GM12891 (cell line): ENCODE results near the gene APOBEC4.

Experiments
- POLR2A ChIP-seq: IDR thresholded peaks from 2 replicates; pipeline ENCODE4 v1.6.1; 2011; ENCODE audit warnings: low read depth, low read length, control low read depth
- POLR2AphosphoS5 ChIP-seq: IDR thresholded peaks from 2 replicates; pipeline ENCODE4 v1.6.1; 2011; ENCODE audit warnings: low read depth, low read length, control low read depth
- POU2F2 ChIP-seq: IDR thresholded peaks from 2 replicates; pipeline ENCODE4 v1.6.1; 2011; ENCODE audit warnings: low read depth, mild to moderate bottlenecking, control low read depth, low read length, moderate library complexity
- SPI1 ChIP-seq: IDR thresholded peaks from 2 replicates; pipeline ENCODE4 v1.6.1; 2011; ENCODE audit warnings: low read depth, low read length, control low read depth
- TAF1 ChIP-seq: IDR thresholded peaks from 2 replicates; pipeline ENCODE4 v1.6.1; 2011; ENCODE audit warnings: low read depth, low read length, control low read depth

DNA sequence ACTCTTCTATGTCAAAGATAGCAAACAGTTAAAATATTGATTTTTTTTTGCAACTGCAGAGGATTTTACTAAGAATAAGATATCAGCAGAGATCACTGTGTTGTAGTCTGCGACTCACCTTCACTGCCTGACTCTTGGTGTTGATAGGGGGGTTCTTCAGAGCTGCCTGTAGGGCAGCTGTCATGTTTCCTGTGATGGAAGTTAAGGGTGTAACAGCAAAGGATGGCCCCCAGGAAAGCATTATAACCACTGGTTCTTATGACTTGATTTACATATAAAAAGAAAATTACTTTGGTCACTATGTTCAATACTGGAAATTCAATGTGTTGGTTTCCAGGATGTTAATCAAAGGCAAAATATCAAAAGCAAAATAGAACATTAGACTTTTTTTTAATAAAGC is 20.2 kb downstream of the APOBEC4 start:
- TF ChIP-seq POLR2A (no peak), POLR2AphosphoS5 (no peak), TAF1 (no peak), POU2F2 (no peak), SPI1 (no peak)
